SHP77 (cell line): ENCODE data around the gene TREML4.

Source experiments
- DNase-seq, 2 experiments: peaks; one replicate each; lab custom pipeline; 2025; lab: John Stamatoyannopoulos, UW

The TREML4 gene

GRCh38 chr6:41288030-41288753 is 60.0 kb downstream of the TREML4 start:
- DNase-seq = peak; percentile 91 to 95
